ENCODE measurements around the gene ADCY2.

The ADCY2 gene

GRCh38 chr5:7706256-7706655 lies 310.3 kb downstream of the ADCY2 start:
- no peak overlapping the region for H3K4me3 ChIP-seq (ENCODE audit: low read length)
- DNase-seq (ENCODE audit: low read depth), result no peak
- TF ChIP-seq CTCF (IDR thresholded peaks at IDR 0.05; ENCODE audit: insufficient read depth, low read depth, low read length, missing control alignments), result no peak

- DNase-seq (ENCODE audit: low read depth), result no peak
- TF ChIP-seq CTCF (IDR thresholded peaks at IDR 0.05; ENCODE audit: insufficient read depth, low read depth, low read length, missing control alignments), result no peak
- no peak overlapping the region for H3K4me3 ChIP-seq (ENCODE audit: low read length)
Measured at GRCh38 chr5:7714119-7714518, 318.2 kb downstream of the ADCY2 start.

- DNase-seq (ENCODE audit: low read depth), result no peak
- no peak for TF ChIP-seq CTCF (IDR thresholded peaks at IDR 0.05; ENCODE audit: insufficient read depth, low read depth, low read length, missing control alignments)
- H3K4me3 ChIP-seq (ENCODE audit: low read length), result no peak overlapping the region
Measured at GRCh38 chr5:7714697-7715096, 318.8 kb downstream of the ADCY2 start.

GRCh38 chr5:7717691-7718090 lies 321.8 kb downstream of the ADCY2 start:
- TF ChIP-seq CTCF (IDR thresholded peaks at IDR 0.05; ENCODE audit: insufficient read depth, low read depth, low read length, missing control alignments), result no peak
- DNase-seq (ENCODE audit: low read depth), result no peak
- H3K4me3 ChIP-seq (ENCODE audit: low read length), result no peak overlapping the region

- TF ChIP-seq CTCF (IDR thresholded peaks at IDR 0.05; ENCODE audit: insufficient read depth, low read depth, low read length, missing control alignments), result no peak
- DNase-seq (ENCODE audit: low read depth), result no peak
- H3K4me3 ChIP-seq (ENCODE audit: low read length), result no peak overlapping the region
Measured at GRCh38 chr5:7728076-7728475, 332.1 kb downstream of the ADCY2 start.

- no peak for TF ChIP-seq CTCF (IDR thresholded peaks at IDR 0.05; ENCODE audit: insufficient read depth, low read depth, low read length, missing control alignments)
- DNase-seq (ENCODE audit: low read depth), result no peak
- no peak overlapping the region for H3K4me3 ChIP-seq (ENCODE audit: low read length)
Measured at GRCh38 chr5:7741415-7742065, 345.6 kb downstream of the ADCY2 start.

- H3K4me3 ChIP-seq (ENCODE audit: low read length), result no peak overlapping the region
- peak; percentile 55 for DNase-seq (ENCODE audit: low read depth)
- TF ChIP-seq CTCF (IDR thresholded peaks at IDR 0.05; ENCODE audit: insufficient read depth, low read depth, low read length, missing control alignments), result no peak
Measured at GRCh38 chr5:7742241-7742656, 346.3 kb downstream of the ADCY2 start.

All from epithelial cell of esophagus (primary cell).